ENCODE measurements around the gene DNAJC13.

Gene DNAJC13

GRCh38 chr3:132499071-132499470, 81.8 kb downstream of the DNAJC13 start:
- no peak for DNase-seq

GRCh38 chr3:132503559-132503958, 86.3 kb downstream of the DNAJC13 start:
- DNase-seq = no peak

GRCh38 chr3:132504375-132504933, 87.2 kb downstream of the DNAJC13 start:
- DNase-seq = no peak

- DNase-seq = no peak
These were observed 90.4 kb downstream of the DNAJC13 start for GRCh38 chr3:132507657-132508056.

- no peak for DNase-seq
These were observed 91.8 kb downstream of the DNAJC13 start for GRCh38 chr3:132509096-132509495.

GRCh38 chr3:132509506-132509905, 92.2 kb downstream of the DNAJC13 start:
- DNase-seq = no peak

- no peak for DNase-seq
These were observed 95.8 kb downstream of the DNAJC13 start for GRCh38 chr3:132513057-132513456.

- DNase-seq = no peak
These were observed 100.0 kb downstream of the DNAJC13 start for GRCh38 chr3:132517311-132517710.

GRCh38 chr3:132519914-132520313, 102.6 kb downstream of the DNAJC13 start:
- DNase-seq = no peak

GRCh38 chr3:132521901-132522300, 104.6 kb downstream of the DNAJC13 start:
- DNase-seq = no peak

GRCh38 chr3:132522353-132522752, 105.1 kb downstream of the DNAJC13 start:
- DNase-seq = no peak

- DNase-seq = no peak
These were observed 113.3 kb downstream of the DNAJC13 start for GRCh38 chr3:132530624-132531023.

GRCh38 chr3:132535575-132536441, 118.5 kb downstream of the DNAJC13 start:
- DNase-seq = peak; percentile 65

GRCh38 chr3:132536442-132537153, 119.3 kb downstream of the DNAJC13 start:
- no peak for DNase-seq

GRCh38 chr3:132537297-132537696, 120.0 kb downstream of the DNAJC13 start:
- DNase-seq = no peak

- DNase-seq = no peak
These were observed 120.8 kb downstream of the DNAJC13 start for GRCh38 chr3:132538072-132538471.

GRCh38 chr3:132539681-132540080, 122.4 kb downstream of the DNAJC13 start:
- DNase-seq = no peak

GRCh38 chr3:132542577-132542976, 125.3 kb downstream of the DNAJC13 start:
- DNase-seq = no peak

GRCh38 chr3:132543011-132543739, 125.9 kb downstream of the DNAJC13 start:
- DNase-seq = no peak

GRCh38 chr3:132544130-132544529, 126.8 kb downstream of the DNAJC13 start:
- no peak for DNase-seq

GRCh38 chr3:132545471-132545870, 128.2 kb downstream of the DNAJC13 start:
- no peak for DNase-seq

- DNase-seq = no peak
These were observed 131.9 kb downstream of the DNAJC13 start for GRCh38 chr3:132549169-132549568.
